SK-N-SH (cell line): Measurements from ENCODE around the gene LAMA4. TPM values are rescaled to one million over a fixed set of nuclear protein-coding genes. Genes with fewer than 3 reads are reported as not detected.

Experiments
- CTCF ChIA-PET: fragments of 300-600, 350-600 bp; formaldehyde crosslinking; extraction: SDS; loops from one replicate; lab custom pipeline; 2021; lab: Yijun Ruan, JAX
- POLR2A ChIA-PET: fragments of 350-600 bp; sonication (Branson Sonifier 250); formaldehyde crosslinking; extraction: SDS; loops from one replicate; lab custom pipeline; 2020; ENCODE audit warnings: antibody characterized with exemption, inconsistent platforms; lab: Yijun Ruan, JAX
- DNase-seq: peaks from one replicate; pipeline ENCODE4 v3.0.0; 2012
- H2AFZ ChIP-seq: fragments of 200-600 bp; sonication (generic); 2 replicates; pipeline ENCODE4 v1.8.1; 2016; ENCODE audit warnings: antibody characterized with exemption, mild to moderate bottlenecking, low read depth
- H3F3A ChIP-seq: fragments of 200-600 bp; sonication (generic); replicated peaks from 2 replicates; pipeline ENCODE3; 2016; ENCODE audit warnings: antibody characterized with exemption, mild to moderate bottlenecking; ENCODE audit not compliant: insufficient read depth
- H3K27ac ChIP-seq, 2 experiments: fragments of 200-500 bp in 1 of 2; fragments of 200-600 bp in 1 of 2; sonication (Bioruptor generic) in 1 of 2; sonication (generic), shearing (Covaris generic) in 1 of 2; 2 replicates each; pipeline versions ENCODE4 v1.5.1 to v1.6.1; 2014 to 2016; ENCODE audit warnings: low read depth in 2 of 2, inconsistent platforms in 1 of 2, low read length in 1 of 2, mild to moderate bottlenecking in 1 of 2, mixed read lengths in 1 of 2
- H3K27me3 ChIP-seq: fragments of 200-600 bp; sonication (generic), shearing (Covaris generic); 2 replicates; pipeline ENCODE4 v1.6.1; 2016; ENCODE audit warnings: mixed run types; ENCODE audit not compliant: insufficient read depth
- H3K36me3 ChIP-seq, 2 experiments: fragments of 200-500 bp in 1 of 2; fragments of 200-600 bp in 1 of 2; sonication (Bioruptor generic) in 1 of 2; sonication (generic) in 1 of 2; replicated peaks in 1 of 2; 2 replicates each; pipeline versions ENCODE3 to v1.5.1; 2014 to 2016; ENCODE audit warnings: low read length in 1 of 2, mild to moderate bottlenecking in 1 of 2; ENCODE audit not compliant: insufficient read depth in 2 of 2, control insufficient read depth in 1 of 2
- H3K4me1 ChIP-seq, 2 experiments: fragments of 200-500 bp in 1 of 2; fragments of 200-600 bp in 1 of 2; sonication (Bioruptor generic) in 1 of 2; sonication (generic), shearing (Covaris generic) in 1 of 2; 2 replicates each; pipeline versions ENCODE4 v1.5.1 to v1.6.1; 2014 to 2016; ENCODE audit warnings: low read depth in 1 of 2, low read length in 1 of 2, mixed run types in 1 of 2; ENCODE audit not compliant: insufficient read depth in 2 of 2, control insufficient read depth in 1 of 2
- H3K4me2 ChIP-seq: fragments of 200-600 bp; sonication (generic), shearing (Covaris generic); 2 replicates; pipeline ENCODE4 v1.6.1; 2017; ENCODE audit warnings: mixed run types
- H3K4me3 ChIP-seq, 2 experiments: fragments of 200-500 bp in 1 of 2; fragments of 200-600 bp in 1 of 2; sonication (Bioruptor generic) in 1 of 2; sonication (generic), shearing (Covaris generic) in 1 of 2; 2 replicates each; pipeline versions ENCODE4 v1.5.1 to v1.8.1; 2014 to 2016; ENCODE audit warnings: low read depth in 2 of 2, inconsistent platforms in 1 of 2, low read length in 1 of 2, mild to moderate bottlenecking in 1 of 2, mixed read lengths in 1 of 2, moderate library complexity in 1 of 2
- H3K79me2 ChIP-seq: fragments of 200-600 bp; sonication (generic); 2 replicates; pipeline ENCODE4 v1.8.1; 2017; ENCODE audit warnings: mild to moderate bottlenecking; ENCODE audit not compliant: insufficient read depth
- H3K9ac ChIP-seq: fragments of 200-600 bp; sonication (generic); 2 replicates; pipeline ENCODE4 v1.6.1; 2017; ENCODE audit warnings: mixed run types
- H3K9me2 ChIP-seq: fragments of 200-600 bp; sonication (generic); 2 replicates; pipeline ENCODE4 v1.6.1; 2017; ENCODE audit warnings: mixed run types
- H3K9me3 ChIP-seq: fragments of 200-600 bp; sonication (generic); 2 replicates; pipeline ENCODE4 v1.6.1; 2017; ENCODE audit warnings: mixed run types, mild to moderate bottlenecking, moderate library complexity
- H4K20me1 ChIP-seq: fragments of 200-600 bp; sonication (generic); 2 replicates; pipeline ENCODE4 v1.6.1; 2017; ENCODE audit warnings: mild to moderate bottlenecking, mixed run types; ENCODE audit not compliant: insufficient read depth
- CTCF ChIP-seq: fragments of 200-600 bp; sonication (generic); IDR thresholded peaks from 2 replicates; pipeline ENCODE4 v1.6.1; 2017; ENCODE audit warnings: antibody characterized with exemption, mild to moderate bottlenecking, moderate library complexity
- FOSL2 ChIP-seq: IDR thresholded peaks from 2 replicates; pipeline ENCODE4 v1.4.0; 2012; ENCODE audit warnings: low read depth, mild to moderate bottlenecking, moderate library complexity, borderline replicate concordance
- GATA2 ChIP-seq: sonication (generic); formaldehyde crosslinking; IDR thresholded peaks from 2 replicates; pipeline ENCODE4 v1.5.0; 2020; ENCODE audit warnings: mild to moderate bottlenecking, missing genetic modification reagents
- JUND ChIP-seq: IDR thresholded peaks from 2 replicates; pipeline ENCODE4 v1.4.0; 2012
- MAX ChIP-seq: IDR thresholded peaks from 2 replicates; pipeline ENCODE4 v1.4.0; 2012; ENCODE audit warnings: low read depth
- MXI1 ChIP-seq: IDR thresholded peaks from 2 replicates; pipeline ENCODE4 v1.6.1; 2012; ENCODE audit warnings: mild to moderate bottlenecking, low read depth, low read length, improper control_type of control experiment
- RCOR1 ChIP-seq: fragments of 150-350 bp; IDR thresholded peaks from 2 replicates; pipeline ENCODE4 v1.6.1; 2017; ENCODE audit warnings: antibody characterized with exemption, low read length
- RXRA ChIP-seq: IDR thresholded peaks from 2 replicates; pipeline ENCODE4 v1.4.0; 2012; ENCODE audit warnings: low read depth, mild to moderate bottlenecking, borderline replicate concordance
- SMC3 ChIP-seq: IDR thresholded peaks from 2 replicates; pipeline ENCODE4 v1.6.1; 2012; ENCODE audit warnings: low read depth, low read length, improper control_type of control experiment
- TAF1 ChIP-seq: IDR thresholded peaks from 2 replicates; pipeline ENCODE4 v1.6.1; 2012; ENCODE audit warnings: low read depth, mild to moderate bottlenecking, low read length, moderate library complexity, borderline replicate concordance
- USF2 ChIP-seq: fragments of 150-350 bp; IDR thresholded peaks from 2 replicates; pipeline ENCODE4 v1.6.1; 2017; ENCODE audit warnings: antibody characterized with exemption, low read length, low read depth, borderline replicate concordance
- ZBTB33 ChIP-seq: IDR thresholded peaks from 2 replicates; pipeline ENCODE4 v1.4.0; 2012; ENCODE audit warnings: low read depth, borderline replicate concordance
- WGBS: methylation state at CpG from one replicate; pipeline ENCODE4 v1.1.6; 2017; ENCODE audit warnings: low lambda C conversion rate; 5-methylcytosine and 5-hydroxymethylcytosine counted together
- polyA plus RNA-seq, 3 experiments: library from polyadenylated mRNA; depleted of rRNA; stranded (reverse); fragments of >200 nt; gene quantifications; 2 replicates each; pipeline ENCODE4 v1.2.3, GENCODE V29; 2012

LAMA4 gene
- polyA plus RNA-seq, 1 of the 3 experiments (the other 2 are of a cell fraction) = 9.4 TPM

- no peak overlapping the region for H3K9ac ChIP-seq
- H3K4me3 ChIP-seq = no peak overlapping the region
- no peaks in the 10 kb centered on the region for H3K27me3 ChIP-seq
- peaks cover 5% of the 10 kb centered on the region for H3F3A ChIP-seq
- no peak overlapping the region for H2AFZ ChIP-seq
- DNase-seq = no peak
- H3K27ac ChIP-seq = no peak overlapping the region
- CTCF ChIA-PET = interaction anchor here (1.0 to 4.7 kb wide), 5 partner anchors 15 to 103 kb away, joined by 3 to 40 read pairs (median 4); no protein-coding TSS in a partner anchor
- H3K36me3 ChIP-seq = no peaks in the 10 kb centered on the region
- no peak overlapping the region for H3K4me2 ChIP-seq
- TF ChIP-seq CTCF (no peak), RXRA (no peak), JUND (no peak), FOSL2 (no peak), MXI1 (no peak), ZBTB33 (no peak), RCOR1 (no peak), SMC3 (no peak), USF2 (no peak), GATA2 (CRISPR knock-in tag) (no peak), MAX (no peak), TAF1 (no peak)
- TF ChIP-seq, all 33 proteins: peak for 0
- H3K4me1 ChIP-seq = peaks cover 6 to 30% of the 10 kb centered on the region in 2 experiments; a peak in 3 of 4 replicates
- no peaks in the 10 kb centered on the region for H3K79me2 ChIP-seq
- no peaks in the 10 kb centered on the region for H3K9me3 ChIP-seq
- POLR2A ChIA-PET = no interaction called here
- WGBS = 96% methylated on average over 4 of the region's 4 CpGs
- H4K20me1 ChIP-seq = no peaks in the 10 kb centered on the region
- no peaks in the 10 kb centered on the region for H3K9me2 ChIP-seq
Measured at GRCh38 chr6:112283621-112284020, 29.3 kb upstream of the LAMA4 start.
